ENCODE data around the gene DEFB124. TPM values are rescaled to one million over a fixed set of nuclear protein-coding genes. Genes with fewer than 3 reads are reported as not detected.

Gene DEFB124
- total and polyA plus RNA-seq, 2 of the 8 experiments (the other 6 are each of a cell fraction or from before 2014, with no cell fraction given), result not detected

- H4K20me1 ChIP-seq (replicated peaks in 1 of 2; ENCODE audit: control insufficient read depth in 1 of 2, insufficient read depth in 2 of 2, low read length in 2 of 2), result no peaks in the 10 kb centered on the region
- H3K9ac ChIP-seq (replicated peaks in 1 of 4; ENCODE audit: extremely low read depth in 1 of 4, low read depth in 3 of 4, low read length in 3 of 4), result no peak overlapping the region
- no peak overlapping the region for H2BK120ac ChIP-seq (replicated peaks; ENCODE audit: low read depth, low read length)
- ChIA-PET CTCF (ENCODE audit: partially characterized antibody) (interaction anchor here (0.5 kb wide), 1 partner anchor 183 kb away, joined by 4 read pairs; no protein-coding TSS in a partner anchor), POLR2A (ENCODE audit: partially characterized antibody) (no interaction called here)
- no peak overlapping the region for H3K4me3 ChIP-seq (ENCODE audit: extremely low read depth in 1 of 4, insufficient read depth in 2 of 4, low read depth in 3 of 4, low read length in 4 of 4)
- no peak overlapping the region for H2AFZ ChIP-seq (ENCODE audit: low read length)
- no peak overlapping the region for H2BK12ac ChIP-seq (ENCODE audit: low read depth, low read length)
- no peaks in the 10 kb centered on the region for H3K36me3 ChIP-seq (ENCODE audit: control insufficient read depth in 2 of 4, insufficient read depth in 4 of 4, low read length in 3 of 4)
- H3K56ac ChIP-seq (replicated peaks; ENCODE audit: insufficient read length, low read depth, low read length), result no peak overlapping the region
- DNase-seq (ENCODE audit: low read depth in 1 of 2, low spot score in 2 of 2), result no peak
- H2AK5ac ChIP-seq (ENCODE audit: low read depth, low read length), result no peak overlapping the region
- no peak overlapping the region for H3K4me2 ChIP-seq (ENCODE audit: insufficient read depth in 1 of 2, low read depth in 2 of 2, low read length in 2 of 2)
- no peak overlapping the region for H4K8ac ChIP-seq (ENCODE audit: extremely low read depth, insufficient read depth, low read length)
- 64% methylated on average over 6 of the region's 6 CpGs; no CpG with 5 or more reads in 1 of the 2 experiments for WGBS, 2 experiments (ENCODE audit: extremely low coverage in 1 of 2, insufficient coverage in 1 of 2, insufficient read length in 1 of 2, insufficient replicate concordance in 2 of 2, low coverage in 1 of 2, low lambda C conversion rate in 2 of 2, missing lambda C conversion rate in 1 of 2)
- no peaks in the 10 kb centered on the region for H3K27me3 ChIP-seq (replicated peaks in 1 of 4; ENCODE audit: control insufficient read depth in 3 of 4, extremely low read depth in 1 of 4, insufficient read depth in 3 of 4, low read length in 3 of 4)
- H2BK15ac ChIP-seq (ENCODE audit: low read length), result no peak overlapping the region
- no peak overlapping the region for H3K4ac ChIP-seq (replicated peaks; ENCODE audit: insufficient read length, low read depth, low read length)
- no peak overlapping the region for H2BK20ac ChIP-seq (ENCODE audit: low read length)
- no peak for FAIRE-seq
- no peaks in the 10 kb centered on the region for H3K79me1 ChIP-seq (ENCODE audit: low read depth, low read length)
- no peaks in the 10 kb centered on the region for H3K23me2 ChIP-seq (ENCODE audit: low read depth, low read length)
- no peak overlapping the region for H4K91ac ChIP-seq (replicated peaks; ENCODE audit: insufficient read length, low read length)
- H3K9me3 ChIP-seq (ENCODE audit: insufficient read depth in 2 of 2, low read depth in 1 of 2, low read length in 1 of 2), result peaks cover 20 to 51% of the 10 kb centered on the region in 2 experiments
- H2BK5ac ChIP-seq (ENCODE audit: low read depth, low read length), result no peak overlapping the region
- H3K14ac ChIP-seq (ENCODE audit: insufficient read length), result no peak overlapping the region
- H3K79me2 ChIP-seq (ENCODE audit: control insufficient read depth in 1 of 2, insufficient read depth in 2 of 2, low read length in 2 of 2), result no peaks in the 10 kb centered on the region
- no peak overlapping the region for H3K27ac ChIP-seq (ENCODE audit: low read depth, low read length)
- H3K23ac ChIP-seq (ENCODE audit: insufficient read length), result no peak overlapping the region
- H4K5ac ChIP-seq (ENCODE audit: insufficient read length, low read depth, low read length), result no peak overlapping the region
- H3K18ac ChIP-seq (ENCODE audit: extremely low read depth, low read length), result no peak overlapping the region
- no peaks in the 10 kb centered on the region for H3K4me1 ChIP-seq (replicated peaks in 1 of 4; ENCODE audit: control insufficient read depth in 3 of 4, insufficient read depth in 4 of 4, low read length in 3 of 4)
- no peak for TF ChIP-seq KDM4A (IDR thresholded peaks at IDR 0.05; ENCODE audit: low read depth, low read length, severe bottlenecking)
- no peak for TF ChIP-seq GTF2F1 (IDR thresholded peaks at IDR 0.05; ENCODE audit: borderline replicate concordance, low read depth, low read length)
Observed at GRCh38 chr20:31497838-31498540, 23.1 kb upstream of the DEFB124 start.
